ENCODE results near the gene ZNF723.
"Not testable (repeated sequence)": the region's sequence is repeated elsewhere in the genome, so short reads cannot be mapped to it uniquely, and the experiment has no call there.

The ZNF723 gene

DNA sequence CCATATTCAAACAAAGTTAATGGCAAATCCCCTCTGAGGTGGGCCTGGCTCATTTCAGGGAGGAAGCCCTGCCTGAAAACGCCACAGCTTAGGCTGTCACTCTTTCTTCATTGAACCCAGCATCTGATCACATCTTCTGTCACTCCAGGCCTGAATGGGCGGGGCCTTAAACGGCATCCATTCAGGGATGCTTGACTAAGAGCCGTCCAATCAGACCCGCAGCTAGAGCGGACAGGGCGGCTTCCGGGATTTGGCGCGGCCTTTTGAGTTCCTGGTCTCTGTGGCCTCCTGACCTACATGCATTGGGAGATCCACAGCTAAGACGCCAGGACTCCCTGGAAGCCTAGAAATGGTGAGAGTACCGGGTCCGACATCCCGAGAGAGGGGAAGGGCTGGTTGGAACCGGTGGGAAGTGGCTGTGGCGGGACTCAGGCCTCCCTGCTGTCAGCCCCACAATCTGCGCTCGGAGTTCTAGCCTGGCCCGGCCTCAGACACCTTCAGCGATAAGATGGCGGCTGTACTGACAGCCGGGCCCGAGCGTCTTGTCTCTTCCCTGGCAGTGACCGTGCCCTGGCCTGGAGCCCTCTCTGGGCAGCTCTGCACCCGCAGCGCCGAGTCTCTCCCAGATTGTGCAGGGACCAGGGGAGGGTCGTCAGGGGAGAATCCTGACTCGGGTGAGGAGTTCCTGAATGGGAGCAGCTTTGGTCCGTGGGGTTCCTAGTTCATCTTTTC, at the start of gene ZNF723:
Gene ZNF723 (plus strand): TSS at position 261 of the 732 bp plus-strand sequence. CDS start 89 bp downstream, at position 350.
- FAIRE-seq, result no peak

DNA sequence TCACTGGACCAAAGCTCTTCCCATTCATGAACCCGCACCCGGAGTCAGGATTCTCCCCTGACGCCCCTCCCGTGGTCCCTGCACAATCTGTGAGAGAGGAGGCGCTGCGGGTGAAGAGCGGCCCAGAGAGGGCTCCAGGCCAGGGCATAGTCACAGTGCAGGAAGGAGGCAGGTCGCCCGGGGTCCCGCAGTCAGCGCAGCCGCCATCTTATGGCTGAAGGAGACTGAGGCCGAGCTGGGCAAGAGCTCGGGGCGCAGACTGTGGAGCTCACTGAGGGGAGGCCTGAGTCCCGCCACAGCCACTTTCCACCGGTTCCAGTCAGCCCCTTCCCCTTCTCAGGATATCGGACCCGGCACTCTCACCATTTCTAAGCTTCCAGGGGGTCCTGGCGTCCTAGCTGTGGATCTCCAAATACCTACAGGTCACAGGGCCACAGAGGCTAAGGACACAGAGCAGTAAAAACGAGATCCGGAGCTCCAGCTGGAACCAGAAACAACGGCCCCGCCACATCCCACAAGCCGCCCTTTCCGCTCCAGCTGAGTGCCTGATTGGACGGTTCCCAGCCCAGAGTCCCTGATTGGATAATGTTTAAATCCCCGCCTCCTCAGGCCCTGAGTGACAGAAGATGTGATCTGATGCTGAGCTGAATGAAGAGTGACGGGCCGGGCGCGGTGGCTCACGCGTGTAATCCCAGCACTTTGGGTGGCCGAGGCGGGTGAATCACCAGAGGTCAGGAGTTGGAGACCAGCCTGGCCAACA, 48.3 kb upstream of the ZNF723 start, which contains the start of gene ZNF99:
Gene ZNF99 (minus strand): TSS at position 501 of the 760 bp plus-strand sequence. CDS start 135 bp downstream, at position 366.
- FAIRE-seq, result no peak

DNA sequence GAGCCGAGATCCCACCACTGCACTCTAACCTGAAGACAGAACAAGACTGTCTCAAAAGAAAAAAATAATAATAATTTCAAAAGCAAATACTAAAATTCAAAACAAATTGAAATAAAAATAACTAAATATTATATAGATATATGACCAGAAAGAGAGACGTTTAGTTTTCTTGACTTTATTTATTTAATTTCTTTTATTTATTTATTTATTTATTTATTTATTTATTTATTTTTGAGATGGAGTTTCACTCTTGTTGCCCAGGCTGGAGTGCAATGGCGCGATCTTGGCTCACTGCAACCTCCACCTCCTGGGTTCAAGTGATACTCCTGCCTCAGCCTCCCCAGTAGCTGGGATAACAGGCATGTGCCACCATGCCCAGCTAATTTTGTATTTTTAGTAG, 39.2 kb upstream of the ZNF723 start:
- FAIRE-seq, result not testable (repeated sequence)

DNA sequence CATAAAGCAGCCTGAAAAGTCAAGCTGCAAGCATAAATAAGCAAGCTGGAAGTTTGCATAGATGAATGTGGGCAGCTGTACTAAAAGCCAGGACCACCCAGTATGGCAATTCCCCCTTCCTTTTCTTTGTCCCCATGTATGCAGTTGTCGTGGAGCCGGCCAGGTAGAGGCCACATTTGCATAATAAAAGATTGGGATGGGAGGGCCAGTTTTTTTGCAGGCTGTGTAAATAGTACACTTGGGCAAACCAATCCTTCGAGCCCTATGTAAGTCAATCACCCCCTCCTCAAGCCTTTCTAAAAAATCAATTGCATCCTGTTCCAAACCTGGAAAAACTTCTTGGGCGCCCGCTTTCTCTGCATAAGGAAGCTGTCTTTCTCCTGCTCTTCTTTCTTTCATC, 35.1 kb upstream of the ZNF723 start:
- no peak for FAIRE-seq

DNA sequence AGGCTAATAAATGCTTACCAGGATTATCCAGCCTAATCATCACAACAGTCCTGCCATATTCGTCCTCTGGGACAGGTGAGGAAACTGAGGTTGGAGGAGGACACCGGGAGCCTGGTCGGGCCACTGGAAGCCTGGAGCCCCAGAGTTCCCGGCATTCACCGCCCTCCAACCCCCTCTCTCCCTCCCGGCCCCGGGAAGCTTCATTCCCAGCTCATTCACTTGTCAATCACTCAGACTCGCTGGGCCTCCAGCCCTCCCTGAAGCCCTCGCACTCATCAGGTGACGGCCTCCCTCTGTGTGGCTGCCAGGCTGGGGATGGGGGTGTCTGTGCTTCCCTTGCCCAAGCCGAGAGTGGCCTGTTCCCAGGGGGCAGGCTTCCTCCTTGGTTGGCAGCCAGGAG, 25.7 kb upstream of the ZNF723 start:
- no peak for FAIRE-seq

DNA sequence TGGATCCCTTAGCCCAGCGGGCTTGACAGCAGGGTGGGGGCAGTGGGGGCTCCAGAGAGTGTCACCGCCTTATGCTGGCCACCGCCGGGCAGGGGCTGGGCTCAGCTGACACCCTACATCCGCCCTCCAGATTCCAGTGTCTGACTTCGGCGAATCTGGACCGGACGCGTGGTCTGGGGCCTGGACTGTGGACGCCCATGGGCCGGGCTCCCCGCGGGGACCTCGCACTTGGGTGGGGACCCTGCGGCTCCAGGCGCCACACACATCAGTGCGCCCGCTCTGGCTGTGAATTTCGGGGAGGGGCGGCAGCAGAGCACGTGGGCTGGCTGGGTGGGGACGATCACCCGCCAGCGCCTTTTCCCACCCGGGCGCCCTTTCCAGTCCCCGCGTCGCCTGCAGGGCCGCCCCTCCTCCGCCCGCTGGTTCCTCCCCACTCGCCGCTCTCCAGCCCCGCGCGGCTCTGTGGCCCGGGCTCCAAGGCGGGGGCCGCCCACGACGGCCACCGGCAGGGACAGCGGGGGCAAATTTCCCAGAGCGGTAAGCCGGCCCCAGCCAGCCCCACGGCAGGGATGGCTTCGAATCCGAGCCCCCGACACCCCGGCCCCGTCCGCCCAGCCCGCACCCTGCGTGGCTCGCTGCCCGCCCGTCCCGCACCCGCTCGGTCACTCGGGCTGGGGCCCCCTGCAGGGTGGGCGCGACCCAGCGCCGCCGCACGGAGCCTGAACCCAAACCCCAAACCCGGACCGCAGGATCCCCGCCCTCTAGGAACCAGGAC, 24.8 kb upstream of the ZNF723 start:
- FAIRE-seq, result no peak

DNA sequence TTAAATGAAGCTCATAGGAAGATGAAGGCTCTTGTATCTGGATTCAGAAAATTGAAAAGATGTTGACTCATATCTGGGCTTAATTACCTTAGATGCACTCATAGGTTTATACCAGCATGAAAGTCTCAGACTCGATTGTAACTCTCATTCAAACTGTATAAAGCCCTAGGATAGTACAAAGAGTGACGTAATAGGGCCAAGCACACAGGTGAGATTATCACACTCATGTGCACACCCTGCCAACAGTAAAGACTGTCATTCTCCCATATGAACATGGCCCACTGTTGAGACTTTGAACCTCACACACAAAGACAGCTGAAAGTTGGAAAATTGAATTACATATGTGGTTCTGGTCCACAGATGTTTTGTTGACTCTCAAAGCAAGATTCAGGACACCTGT, 18.0 kb upstream of the ZNF723 start:
- no peak for FAIRE-seq

DNA sequence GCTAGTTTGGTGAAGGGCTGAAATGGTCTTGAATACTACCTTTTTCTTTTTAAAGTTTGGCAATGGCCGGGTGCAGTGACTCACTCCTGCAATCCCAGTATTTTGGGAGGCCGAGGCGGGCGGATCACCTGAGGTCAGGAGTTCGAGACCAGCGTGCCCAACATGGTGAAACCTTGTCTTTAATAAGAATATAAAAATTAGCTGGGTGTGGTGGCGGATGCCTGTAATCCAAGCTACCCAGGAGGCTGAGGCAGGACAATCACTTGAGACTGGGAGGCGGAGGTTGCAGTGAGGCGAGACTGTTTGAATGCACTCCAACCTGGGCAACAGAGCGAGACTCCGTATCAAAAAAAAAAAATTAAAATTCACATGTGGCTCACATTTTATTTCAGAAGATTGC, 880 bp upstream of the ZNF723 start:
- FAIRE-seq, result no peak

DNA sequence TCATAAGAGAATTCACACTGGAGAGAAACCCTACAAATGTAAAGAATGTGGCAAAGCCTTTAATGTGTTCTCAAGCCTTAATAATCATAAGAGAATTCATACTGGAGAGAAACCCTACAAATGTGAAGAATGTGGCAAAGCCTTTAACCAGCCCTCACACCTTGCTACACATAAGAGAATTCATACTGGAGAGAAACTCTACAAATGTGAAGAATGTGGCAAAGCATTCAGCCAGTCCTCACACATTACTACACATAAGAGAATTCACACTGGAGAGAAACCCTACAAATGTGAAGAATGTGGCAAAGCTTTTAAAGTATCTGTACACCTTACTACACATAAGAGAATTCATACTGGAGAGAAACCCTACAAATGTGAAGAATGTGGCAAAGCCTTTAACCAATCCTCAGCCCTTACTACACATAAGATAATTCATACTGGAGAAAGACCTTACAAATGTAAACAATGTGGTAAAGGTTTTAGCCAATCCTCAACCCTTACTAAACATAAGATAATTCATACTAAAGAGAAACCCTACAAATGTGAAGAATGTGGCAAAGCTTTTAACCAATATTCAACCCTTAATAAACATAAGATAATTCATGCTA, 25.7 kb downstream of the ZNF723 start:
- not testable (repeated sequence) for FAIRE-seq

DNA sequence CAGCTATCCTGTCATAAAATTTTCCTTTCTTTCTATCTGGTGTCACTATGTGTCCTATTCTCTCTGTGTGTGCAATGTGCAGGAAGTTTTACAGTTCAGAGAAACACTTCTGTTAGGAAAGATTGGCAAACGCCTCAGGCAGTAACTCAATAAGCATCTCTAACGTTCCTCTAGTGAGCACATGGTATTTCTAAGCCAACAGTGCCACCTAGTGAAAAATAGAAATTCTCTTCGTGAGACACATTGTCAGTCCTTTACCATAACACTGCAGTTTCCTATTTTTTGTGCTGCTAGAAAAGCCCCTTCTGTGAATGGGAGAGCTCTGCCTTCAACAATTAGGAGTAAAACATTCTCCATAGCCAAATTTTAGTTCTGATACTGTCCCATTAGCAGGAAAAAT, 50.7 kb downstream of the ZNF723 start:
- FAIRE-seq, result no peak

DNA sequence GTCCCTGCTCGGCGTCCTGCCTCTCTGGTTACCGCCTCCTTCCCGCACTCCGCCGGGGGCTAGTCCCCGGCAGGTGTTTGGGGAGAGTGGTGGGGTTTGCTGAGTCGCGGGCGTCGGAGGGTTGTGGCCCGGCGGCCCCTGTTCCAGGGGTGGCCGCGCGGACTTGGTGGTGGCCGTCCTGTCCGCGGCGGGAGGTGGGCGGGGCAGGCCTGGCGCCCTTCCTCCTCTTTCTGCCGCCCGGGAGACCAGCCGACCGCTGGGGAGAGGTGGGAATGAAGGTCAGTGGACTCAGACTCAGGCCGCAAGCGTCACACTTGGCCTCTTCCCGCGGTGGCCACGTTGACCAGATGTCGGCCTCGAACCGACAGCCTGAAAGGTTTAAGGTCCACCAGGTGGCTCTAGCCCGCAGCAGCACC, 61.8 kb downstream of the ZNF723 start:
- FAIRE-seq, result no peak

DNA sequence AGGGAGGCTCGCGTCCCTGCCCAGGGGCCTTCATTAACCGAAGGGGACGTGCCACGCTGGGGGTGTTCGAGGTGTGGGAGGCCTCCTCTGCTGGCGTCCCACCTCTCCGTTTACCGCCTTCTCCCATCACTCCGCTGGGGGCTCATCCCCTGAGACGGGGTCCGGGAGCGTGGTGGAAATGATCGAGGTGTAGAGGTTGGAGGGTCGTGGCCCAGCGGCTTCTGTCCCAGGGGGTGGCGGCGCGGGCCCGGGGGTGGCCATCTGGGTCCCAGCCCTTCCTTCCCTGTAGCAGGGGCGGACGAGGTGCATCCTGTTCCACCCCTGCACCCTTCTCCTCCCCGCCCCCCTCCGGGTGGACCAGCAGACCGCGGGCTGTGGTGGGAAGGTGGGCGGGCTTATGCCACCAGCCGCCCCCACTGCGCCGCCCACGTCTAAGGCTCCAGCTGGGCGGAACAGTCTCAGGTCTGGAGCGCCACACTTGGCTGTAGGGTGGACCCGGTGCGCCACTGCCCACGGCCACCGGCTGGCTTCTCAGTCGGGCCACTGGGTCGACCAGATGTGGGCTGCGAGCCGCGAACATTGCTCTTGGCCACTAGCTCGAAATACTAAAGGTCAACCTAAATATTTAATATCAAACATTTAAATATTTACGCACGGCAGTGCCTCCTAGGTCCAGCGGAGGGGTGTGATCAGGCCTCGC, 69.5 kb downstream of the ZNF723 start:
- FAIRE-seq, result no peak
